ENCODE measurements around the gene BCL2L1. TPM values are rescaled to one million over a fixed set of nuclear protein-coding genes. Genes with fewer than 3 reads are reported as not detected.
A peak's percentile ranks its signal among the peaks of the same experiment; 100 is the strongest.

BCL2L1 gene
- total RNA-seq, 1 donor from 2014 or later, result 66.6 TPM

GRCh38 chr20:31740208-31740607 lies 17.5 kb upstream of the BCL2L1 start:
- H3K27ac Mint-ChIP-seq, result no peak overlapping the region
- H3K36me3 Mint-ChIP-seq, result peaks cover 2% of the 10 kb centered on the region
- H3K4me3 Mint-ChIP-seq, result no peak overlapping the region
- no peaks in the 10 kb centered on the region for H3K9me3 Mint-ChIP-seq
- TF ChIP-seq, protein P1, sequence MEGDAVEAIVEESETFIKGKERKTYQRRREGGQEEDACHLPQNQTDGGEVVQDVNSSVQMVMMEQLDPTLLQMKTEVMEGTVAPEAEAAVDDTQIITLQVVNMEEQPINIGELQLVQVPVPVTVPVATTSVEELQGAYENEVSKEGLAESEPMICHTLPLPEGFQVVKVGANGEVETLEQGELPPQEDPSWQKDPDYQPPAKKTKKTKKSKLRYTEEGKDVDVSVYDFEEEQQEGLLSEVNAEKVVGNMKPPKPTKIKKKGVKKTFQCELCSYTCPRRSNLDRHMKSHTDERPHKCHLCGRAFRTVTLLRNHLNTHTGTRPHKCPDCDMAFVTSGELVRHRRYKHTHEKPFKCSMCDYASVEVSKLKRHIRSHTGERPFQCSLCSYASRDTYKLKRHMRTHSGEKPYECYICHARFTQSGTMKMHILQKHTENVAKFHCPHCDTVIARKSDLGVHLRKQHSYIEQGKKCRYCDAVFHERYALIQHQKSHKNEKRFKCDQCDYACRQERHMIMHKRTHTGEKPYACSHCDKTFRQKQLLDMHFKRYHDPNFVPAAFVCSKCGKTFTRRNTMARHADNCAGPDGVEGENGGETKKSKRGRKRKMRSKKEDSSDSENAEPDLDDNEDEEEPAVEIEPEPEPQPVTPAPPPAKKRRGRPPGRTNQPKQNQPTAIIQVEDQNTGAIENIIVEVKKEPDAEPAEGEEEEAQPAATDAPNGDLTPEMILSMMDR (IDR thresholded peaks at IDR 0.05; ENCODE audit: unreplicated experiment), result no peak
- DNase-seq (ENCODE audit: low spot score in 2 of 2, unreplicated experiment in 2 of 2), result no peak
- no peaks in the 10 kb centered on the region for H3K27me3 Mint-ChIP-seq (ENCODE audit: low read depth)
- H3K4me1 Mint-ChIP-seq, result peaks cover 4% of the 10 kb centered on the region

GRCh38 chr20:31739550-31739977 lies 16.9 kb upstream of the BCL2L1 start:
- Mint-ChIP-seq H3K27me3 (ENCODE audit: low read depth) (no peaks in the 10 kb centered on the region), H3K4me3 (no peak overlapping the region), H3K27ac (no peak overlapping the region), H3K9me3 (no peaks in the 10 kb centered on the region), H3K36me3 (peaks cover 2% of the 10 kb centered on the region), H3K4me1 (peaks cover 3% of the 10 kb centered on the region)
- DNase-seq (ENCODE audit: low spot score in 2 of 2, unreplicated experiment in 2 of 2), result no peak
- TF ChIP-seq, protein P1 (IDR thresholded peaks at IDR 0.05; ENCODE audit: unreplicated experiment), result no peak

GRCh38 chr20:31738729-31739549 lies 16.3 kb upstream of the BCL2L1 start, which contains the start of gene TPX2:
TPX2 (plus strand) TSS chr20:31739290; CDS start chr20:31757477, 18,187 bp downstream.
- DNase-seq (ENCODE audit: low spot score in 2 of 2, unreplicated experiment in 2 of 2), result peak; percentile 89 to 92
- TF ChIP-seq, protein P1 (IDR thresholded peaks at IDR 0.05; ENCODE audit: unreplicated experiment), result no peak
- Mint-ChIP-seq H3K27me3 (ENCODE audit: low read depth) (no peaks in the 10 kb centered on the region), H3K4me1 (peaks cover 3% of the 10 kb centered on the region), H3K36me3 (no peaks in the 10 kb centered on the region), H3K9me3 (no peaks in the 10 kb centered on the region), H3K4me3 (no peak within 1 kb of the TSS), H3K27ac (no peak within 1 kb of the TSS)

DNA sequence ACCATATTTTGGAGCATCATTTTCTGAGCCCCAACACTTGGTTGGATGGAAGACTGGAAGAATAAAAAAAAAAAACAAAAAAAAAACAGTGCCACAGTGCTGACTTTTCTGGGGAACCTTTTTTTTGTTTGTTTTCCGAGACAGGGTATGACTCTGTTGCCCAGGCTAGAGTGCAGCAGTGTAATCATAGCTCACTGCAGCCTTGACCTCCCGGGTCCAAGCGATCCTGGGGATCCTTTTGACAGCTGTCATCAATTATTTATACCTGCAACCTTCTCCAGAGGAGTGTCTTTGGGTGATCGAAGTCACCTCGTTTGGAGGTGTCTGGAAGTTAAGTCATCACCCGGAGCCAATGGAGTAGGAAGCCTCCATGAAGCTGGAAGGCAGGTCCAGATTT lies 8.7 kb upstream of the BCL2L1 start:
- peaks cover 4% of the 10 kb centered on the region for H3K4me1 Mint-ChIP-seq
- no peaks in the 10 kb centered on the region for H3K36me3 Mint-ChIP-seq
- H3K27ac Mint-ChIP-seq, result no peak overlapping the region
- no peak overlapping the region for H3K4me3 Mint-ChIP-seq
- no peaks in the 10 kb centered on the region for H3K9me3 Mint-ChIP-seq
- TF ChIP-seq, protein P1 (IDR thresholded peaks at IDR 0.05; ENCODE audit: unreplicated experiment), result no peak
- DNase-seq (ENCODE audit: low spot score in 2 of 2, unreplicated experiment in 2 of 2), result no peak
- no peaks in the 10 kb centered on the region for H3K27me3 Mint-ChIP-seq (ENCODE audit: low read depth)

DNA sequence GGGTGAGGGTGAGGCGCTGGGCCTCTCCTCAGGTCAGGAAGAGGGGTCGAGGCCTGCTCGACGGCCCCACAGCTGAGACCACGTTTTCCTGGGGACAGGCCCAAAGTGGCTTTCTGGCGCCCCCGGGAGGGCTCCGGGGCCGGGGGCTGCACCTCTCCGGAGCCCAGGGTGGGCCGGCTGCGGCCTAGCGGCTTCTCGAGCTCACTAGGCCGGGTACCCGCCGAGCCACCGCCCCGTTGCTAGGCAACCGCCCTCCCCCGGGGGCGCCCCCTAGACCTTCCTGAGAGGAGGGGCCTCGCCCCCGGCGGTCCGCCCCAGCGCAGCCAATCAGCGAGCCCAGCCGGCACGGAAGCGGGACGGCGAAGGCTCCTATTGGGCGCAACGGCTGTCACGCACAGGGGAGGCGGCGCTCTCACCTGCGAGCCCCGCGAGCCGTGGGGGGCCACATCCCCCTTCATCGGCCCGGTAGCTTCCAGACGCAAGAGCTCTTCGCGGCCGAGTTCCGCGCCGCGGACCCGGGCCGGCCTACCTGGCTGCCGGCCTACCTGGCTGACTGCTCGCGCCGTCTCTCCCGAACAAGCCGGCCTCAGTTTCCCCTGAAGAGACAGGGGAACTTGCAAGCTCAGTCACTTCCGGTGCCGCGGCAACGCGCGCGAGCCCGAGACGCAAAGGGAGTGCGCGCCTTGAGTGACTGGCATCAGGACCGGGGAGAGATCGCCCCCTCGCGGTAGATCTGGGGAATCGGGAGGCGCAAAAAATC lies 831 bp upstream of the BCL2L1 start:
- H3K4me1 Mint-ChIP-seq, result peaks cover 49% of the 10 kb centered on the region
- peak overlapping the region; percentile 82 for H3K4me3 Mint-ChIP-seq
- H3K27me3 Mint-ChIP-seq (ENCODE audit: low read depth), result no peaks in the 10 kb centered on the region
- TF ChIP-seq, protein P1 (IDR thresholded peaks at IDR 0.05; ENCODE audit: unreplicated experiment), result peak; percentile 97
- peak overlapping the region; percentile 98 for H3K27ac Mint-ChIP-seq
- peaks cover 3% of the 10 kb centered on the region for H3K36me3 Mint-ChIP-seq
- DNase-seq (ENCODE audit: low spot score in 2 of 2, unreplicated experiment in 2 of 2), result peak; percentile 100
- no peaks in the 10 kb centered on the region for H3K9me3 Mint-ChIP-seq

Measured in mesothelial cell of epicardium (in vitro differentiated cells).